ENCODE results near the gene IFITM1. TPM values are rescaled to one million over a fixed set of nuclear protein-coding genes. Genes with fewer than 3 reads are reported as not detected.

IFITM1 gene
- total and polyA plus RNA-seq, 2 donors from 2014 or later = 248 to 440 TPM

DNA sequence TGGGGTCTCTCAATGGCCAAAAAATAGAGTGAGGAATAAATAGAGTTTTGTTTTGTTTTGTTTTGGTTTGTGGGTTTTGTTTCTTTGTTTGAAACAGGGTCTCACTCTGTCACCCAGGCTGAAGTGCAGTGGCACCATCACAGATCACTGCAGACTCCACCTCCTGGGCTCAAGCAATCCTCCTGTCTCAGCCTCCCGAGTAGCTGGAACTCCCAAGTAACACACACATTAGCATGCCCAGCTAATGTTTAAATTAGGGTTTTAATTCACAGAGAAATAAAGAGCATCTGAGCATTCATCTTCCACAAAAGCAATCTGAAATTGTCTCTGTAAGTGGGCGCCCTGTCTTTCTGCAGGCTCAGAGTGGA lies 16.0 kb downstream of the IFITM1 start:
- H3K4me3 ChIP-seq (ENCODE audit: low read length in 3 of 3) = no peak overlapping the region
- no peak overlapping the region for H3K27ac ChIP-seq (ENCODE audit: low read depth in 2 of 2, low read length in 2 of 2)
- DNase-seq (peak in 1 of 5 donors; percentile 2), FAIRE-seq (no peak)
- H3K9me3 ChIP-seq (ENCODE audit: control insufficient read depth in 2 of 3, insufficient read depth in 1 of 3, low read length in 3 of 3) = no peaks in the 10 kb centered on the region
- intact Hi-C loops (cut with DNase I) = no loop called here
- H3K36me3 ChIP-seq (ENCODE audit: control insufficient read depth in 2 of 3, insufficient read depth in 3 of 3, low read length in 3 of 3) = no peaks in the 10 kb centered on the region
- H3K4me1 ChIP-seq (ENCODE audit: control insufficient read depth in 2 of 3, insufficient read depth in 2 of 3, low read depth in 1 of 3, low read length in 3 of 3) = peaks cover 0 to 18% (median 15%) of the 10 kb centered on the region in 3 donors
- H3K27me3 ChIP-seq (ENCODE audit: control insufficient read depth, insufficient read depth, low read length) = no peaks in the 10 kb centered on the region
- TF ChIP-seq CTCF (IDR thresholded peaks at IDR 0.05; ENCODE audit: borderline replicate concordance, extremely low read depth, insufficient read depth) = no peak
- H3K9ac ChIP-seq (ENCODE audit: low read length in 3 of 3) = no peak overlapping the region

DNA sequence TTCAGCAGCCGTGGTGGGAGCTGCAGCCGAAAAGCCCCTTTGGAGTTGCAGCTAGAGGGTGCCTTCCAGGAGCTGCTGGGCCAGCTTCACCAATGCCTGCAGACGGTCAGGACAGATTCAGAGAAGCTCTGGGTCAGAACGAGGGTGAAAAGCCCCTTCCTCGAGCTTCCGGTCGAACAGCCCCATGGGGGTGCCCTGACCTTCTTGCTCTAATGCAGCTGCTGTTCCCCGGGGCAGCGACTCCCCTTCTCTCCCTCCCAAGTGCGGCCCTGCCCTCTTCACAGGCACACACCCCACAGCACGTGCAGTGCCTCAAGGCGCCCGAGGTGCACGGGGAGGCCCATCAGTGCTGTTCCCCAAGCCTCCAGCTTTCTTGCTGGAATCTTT lies 16.5 kb downstream of the IFITM1 start:
- H3K4me3 ChIP-seq (ENCODE audit: low read length in 3 of 3) = no peak overlapping the region
- no peaks in the 10 kb centered on the region for H3K9me3 ChIP-seq (ENCODE audit: control insufficient read depth in 2 of 3, insufficient read depth in 1 of 3, low read length in 3 of 3)
- intact Hi-C loops (cut with DNase I) = no loop called here
- H3K9ac ChIP-seq (ENCODE audit: low read length in 3 of 3) = no peak overlapping the region
- no peaks in the 10 kb centered on the region for H3K36me3 ChIP-seq (ENCODE audit: control insufficient read depth in 2 of 3, insufficient read depth in 3 of 3, low read length in 3 of 3)
- no peak overlapping the region for H3K27ac ChIP-seq (ENCODE audit: low read depth in 2 of 2, low read length in 2 of 2)
- peaks cover 0 to 18% (median 15%) of the 10 kb centered on the region in 3 donors for H3K4me1 ChIP-seq (ENCODE audit: control insufficient read depth in 2 of 3, insufficient read depth in 2 of 3, low read depth in 1 of 3, low read length in 3 of 3)
- H3K27me3 ChIP-seq (ENCODE audit: control insufficient read depth, insufficient read depth, low read length) = no peaks in the 10 kb centered on the region
- no peak for FAIRE-seq
- peak in 2 of 5 donors; percentile 40 to 64 for DNase-seq
- no peak for TF ChIP-seq CTCF (IDR thresholded peaks at IDR 0.05; ENCODE audit: borderline replicate concordance, extremely low read depth, insufficient read depth)

- Histone ChIP-seq H3K27me3 (ENCODE audit: control insufficient read depth, insufficient read depth, low read length) (no peaks in the 10 kb centered on the region), H3K4me1 (ENCODE audit: control insufficient read depth in 2 of 3, insufficient read depth in 2 of 3, low read depth in 1 of 3, low read length in 3 of 3) (peaks cover 0 to 15% (median 14%) of the 10 kb centered on the region in 3 donors), H3K9me3 (ENCODE audit: control insufficient read depth in 2 of 3, insufficient read depth in 1 of 3, low read length in 3 of 3) (no peaks in the 10 kb centered on the region), H3K36me3 (ENCODE audit: control insufficient read depth in 2 of 3, insufficient read depth in 3 of 3, low read length in 3 of 3) (no peaks in the 10 kb centered on the region), H3K27ac (ENCODE audit: low read depth in 2 of 2, low read length in 2 of 2) (no peak overlapping the region), H3K4me3 (ENCODE audit: low read length in 3 of 3) (no peak overlapping the region), H3K9ac (ENCODE audit: low read length in 3 of 3) (no peak overlapping the region)
- FAIRE-seq = no peak
- DNase-seq = peak in 1 of 5 donors; percentile 71
- intact Hi-C loops (cut with DNase I) = no loop called here
- TF ChIP-seq CTCF (IDR thresholded peaks at IDR 0.05; ENCODE audit: borderline replicate concordance, extremely low read depth, insufficient read depth) = no peak
Observed at GRCh38 chr11:330694-331357, 17.0 kb downstream of the IFITM1 start.

Data from kidney (tissue), 14 donors.